MM.1S (cell line): ENCODE measurements around the gene MTHFR.

ENCODE experiments used
- CTCF ChIP-seq: fragments of 300-600 bp; sonication (generic); IDR thresholded peaks from 2 replicates; pipeline ENCODE4 v1.5.1; 2016; ENCODE audit warnings: antibody characterized with exemption, low read length, mixed read lengths
- EZH2 ChIP-seq: fragments of 300-600 bp; sonication (generic); optimal IDR thresholded peaks from 2 replicates; pipeline ENCODE3; 2017; ENCODE audit warnings: low read depth, mild to moderate bottlenecking, antibody characterized with exemption, low read length, mixed read lengths
- EZH2phosphoT487 ChIP-seq: fragments of 300-600 bp; sonication (generic); IDR thresholded peaks from 2 replicates; pipeline ENCODE4 v1.6.1; 2018; ENCODE audit warnings: antibody characterized with exemption, low read length

- TF ChIP-seq CTCF (no peak), EZH2 (no peak), EZH2phosphoT487 (no peak)
Measured at GRCh38 chr1:11835441-11836225, 29.9 kb upstream of the MTHFR start.
